Ascending aorta (tissue), 2 donors: ENCODE results near the gene LRCH1. TPM values are rescaled to one million over a fixed set of nuclear protein-coding genes. Genes with fewer than 3 reads are reported as not detected.

Experiments used
- DNase-seq, 2 donors: peaks; one replicate each; pipeline ENCODE4 v3.0.0-alpha.2; 2019; ENCODE audit warnings: low spot score in 2 of 2
- H3K27ac ChIP-seq, 2 donors: fragments of 200-600 bp; sonication (generic); one replicate each; pipeline ENCODE4 v1.5.1; 2016 to 2017; ENCODE audit warnings: mild to moderate bottlenecking in 1 of 2
- H3K27me3 ChIP-seq: fragments of 200-600 bp; sonication (generic); one replicate; pipeline ENCODE4 v1.5.1; 2017
- H3K36me3 ChIP-seq, 2 donors: fragments of 200-600 bp; sonication (generic); one replicate each; pipeline ENCODE4 v1.5.1; 2016
- H3K4me1 ChIP-seq, 2 donors: fragments of 200-600 bp; sonication (generic); one replicate each; pipeline ENCODE4 v1.5.1; 2016 to 2017; ENCODE audit warnings: mild to moderate bottlenecking in 1 of 2
- H3K4me3 ChIP-seq, 2 donors: fragments of 200-600 bp; sonication (generic); one replicate each; pipeline ENCODE4 v1.5.1; 2016 to 2017; ENCODE audit warnings: mild to moderate bottlenecking in 1 of 2
- H3K9me3 ChIP-seq, 2 donors: fragments of 200-600 bp; sonication (generic); one replicate each; pipeline ENCODE4 v1.5.1; 2016
- CTCF ChIP-seq, 3 experiments: fragments of 200-600 bp in 2 of 3; fragments of 450-650 bp in 1 of 3; sonication (generic) in 2 of 3; IDR thresholded peaks; one replicate each; pipeline ENCODE4 v1.5.1; 2016 to 2019; ENCODE audit warnings: antibody characterized with exemption in 3 of 3, mild to moderate bottlenecking in 1 of 3, moderate library complexity in 1 of 3
- intact Hi-C: fragments of 100-400 bp; cut with DNase I; formaldehyde crosslinking; loops from one replicate; pipeline ENCODE4 v1.15.1; 2023
- total RNA-seq: library from RNA; depleted of rRNA; stranded (reverse); fragments of >200 nt; gene quantifications from one replicate; pipeline ENCODE4 v1.1.0, GENCODE V29; 2016

The LRCH1 gene
- total RNA-seq, 1 donor from 2014 or later, result 45.4 TPM

- no peak for DNase-seq
- H3K4me1 ChIP-seq, result peaks cover 4 to 8% of the 10 kb centered on the region in 2 donors
- H3K9me3 ChIP-seq, result no peaks in the 10 kb centered on the region
- no peak overlapping the region for H3K4me3 ChIP-seq
- no peak for TF ChIP-seq CTCF (IDR thresholded peaks at IDR 0.05)
- peak overlapping the region in 1 of 2 donors; percentile 44 for H3K27ac ChIP-seq
- intact Hi-C loops, result loop anchor here (5.0 kb wide), 1 partner anchor 116 kb away; no protein-coding TSS in a partner anchor
- H3K27me3 ChIP-seq, result no peaks in the 10 kb centered on the region
- H3K36me3 ChIP-seq, result no peaks in the 10 kb centered on the region
Measured at GRCh38 chr13:46717856-46718255, 164.9 kb downstream of the LRCH1 start.

- no peak overlapping the region for H3K4me3 ChIP-seq
- TF ChIP-seq CTCF (IDR thresholded peaks at IDR 0.05), result no peak
- H3K4me1 ChIP-seq, result peaks cover 4 to 8% of the 10 kb centered on the region in 2 donors
- no peaks in the 10 kb centered on the region for H3K9me3 ChIP-seq
- DNase-seq, result no peak
- peaks cover 18% of the 10 kb centered on the region in 2 donors for H3K36me3 ChIP-seq
- no peak overlapping the region for H3K27ac ChIP-seq
- intact Hi-C loops, result loop anchor here (10.0 kb wide), 1 partner anchor 565 kb away; no protein-coding TSS in a partner anchor
- H3K27me3 ChIP-seq, result no peaks in the 10 kb centered on the region
Measured at GRCh38 chr13:46720189-46720588, 167.2 kb downstream of the LRCH1 start.

- H3K27me3 ChIP-seq, result no peaks in the 10 kb centered on the region
- TF ChIP-seq CTCF (IDR thresholded peaks at IDR 0.05), result peak; percentile 62 to 83 (median 69)
- peaks cover 23 to 24% of the 10 kb centered on the region in 2 donors for H3K36me3 ChIP-seq
- peak overlapping the region in 1 of 2 donors; percentile 41 for H3K27ac ChIP-seq
- no peak overlapping the region for H3K4me3 ChIP-seq
- intact Hi-C loops, result loop anchor here (1.0 to 10.0 kb wide), 3 partner anchors 170 to 566 kb away; no protein-coding TSS in a partner anchor
- peaks cover 4 to 8% of the 10 kb centered on the region in 2 donors for H3K4me1 ChIP-seq
- no peaks in the 10 kb centered on the region for H3K9me3 ChIP-seq
- peak in 1 of 2 donors; percentile 68 for DNase-seq
Measured at GRCh38 chr13:46721054-46721453, 168.1 kb downstream of the LRCH1 start.

- H3K9me3 ChIP-seq, result no peaks in the 10 kb centered on the region
- H3K4me1 ChIP-seq, result peaks cover 0 to 4% of the 10 kb centered on the region in 2 donors
- intact Hi-C loops, result loop anchor here (10.0 kb wide), 1 partner anchor 572 kb away; no protein-coding TSS in a partner anchor
- H3K36me3 ChIP-seq, result peaks cover 54 to 57% of the 10 kb centered on the region in 2 donors
- no peak overlapping the region for H3K27ac ChIP-seq
- DNase-seq, result no peak
- TF ChIP-seq CTCF (IDR thresholded peaks at IDR 0.05), result no peak
- no peak overlapping the region for H3K4me3 ChIP-seq
- no peaks in the 10 kb centered on the region for H3K27me3 ChIP-seq
Measured at GRCh38 chr13:46726347-46726746, 173.4 kb downstream of the LRCH1 start.

GRCh38 chr13:46728777-46729176, 175.8 kb downstream of the LRCH1 start:
- H3K27ac ChIP-seq, result no peak overlapping the region
- H3K4me3 ChIP-seq, result no peak overlapping the region
- no peaks in the 10 kb centered on the region for H3K27me3 ChIP-seq
- H3K4me1 ChIP-seq, result no peaks in the 10 kb centered on the region
- intact Hi-C loops, result loop anchor here (10.0 kb wide), 1 partner anchor 574 kb away; no protein-coding TSS in a partner anchor
- no peaks in the 10 kb centered on the region for H3K9me3 ChIP-seq
- DNase-seq, result no peak
- H3K36me3 ChIP-seq, result peaks cover 64 to 67% of the 10 kb centered on the region in 2 donors
- TF ChIP-seq CTCF (IDR thresholded peaks at IDR 0.05), result peak in 1 of 3 experiments; percentile 14
